ENCODE results near the gene UTP11. TPM values are rescaled to one million over a fixed set of nuclear protein-coding genes. Genes with fewer than 3 reads are reported as not detected.

Gene UTP11
- polyA plus RNA-seq, 1 donor from 2014 or later = 144 TPM

- H2AFZ ChIP-seq (ENCODE audit: low read depth, low read length) = no peak overlapping the region
- H3K4me3 ChIP-seq (ENCODE audit: low read length) = no peak overlapping the region
- H3K79me2 ChIP-seq (replicated peaks; ENCODE audit: insufficient read depth, low read length) = peaks cover 12% of the 10 kb centered on the region
- no peaks in the 10 kb centered on the region for H3K9me2 ChIP-seq (ENCODE audit: insufficient read depth, low read length)
- H3K4me2 ChIP-seq (ENCODE audit: low read length) = no peak overlapping the region
- H3K27me3 ChIP-seq (ENCODE audit: insufficient read depth, low read depth, low read length) = peaks cover 20% of the 10 kb centered on the region
- no peak overlapping the region for H3K27ac ChIP-seq (ENCODE audit: low read length)
- no peak overlapping the region for H3K9ac ChIP-seq (ENCODE audit: low read length)
- H4K20me1 ChIP-seq (ENCODE audit: insufficient read depth) = peaks cover 5% of the 10 kb centered on the region
- no peak for TF ChIP-seq TAF1 (IDR thresholded peaks at IDR 0.05; ENCODE audit: low read depth)
- no peak for TF ChIP-seq RAD21 (conservative IDR thresholded peaks at IDR 0.05)
- no peak for TF ChIP-seq REST (IDR thresholded peaks at IDR 0.05; ENCODE audit: borderline replicate concordance)
- TF ChIP-seq MXI1 (conservative IDR thresholded peaks at IDR 0.05; ENCODE audit: poor library complexity, severe bottlenecking) = no peak
- no peaks in the 10 kb centered on the region for H3F3A ChIP-seq (ENCODE audit: insufficient read depth, low read length, poor library complexity, severe bottlenecking)
- no peaks in the 10 kb centered on the region for H3K36me3 ChIP-seq (ENCODE audit: insufficient read depth, low read length)
- no peaks in the 10 kb centered on the region for H3K9me3 ChIP-seq (ENCODE audit: low read length)
Measured at GRCh38 chr1:38038861-38039260, 26.3 kb downstream of the UTP11 start.

GRCh38 chr1:38039331-38040088 is 27.0 kb downstream of the UTP11 start:
- Histone ChIP-seq H3F3A (ENCODE audit: insufficient read depth, low read length, poor library complexity, severe bottlenecking) (no peaks in the 10 kb centered on the region), H2AFZ (ENCODE audit: low read depth, low read length) (no peak overlapping the region), H3K79me2 (replicated peaks; ENCODE audit: insufficient read depth, low read length) (peaks cover 19% of the 10 kb centered on the region), H3K27me3 (ENCODE audit: insufficient read depth, low read depth, low read length) (peaks cover 26% of the 10 kb centered on the region), H3K4me2 (ENCODE audit: low read length) (no peak overlapping the region), H3K27ac (ENCODE audit: low read length) (no peak overlapping the region), H3K9me2 (ENCODE audit: insufficient read depth, low read length) (no peaks in the 10 kb centered on the region), H4K20me1 (ENCODE audit: insufficient read depth) (peaks cover 11% of the 10 kb centered on the region), H3K4me3 (ENCODE audit: low read length) (no peak overlapping the region), H3K9me3 (ENCODE audit: low read length) (no peaks in the 10 kb centered on the region), H3K36me3 (ENCODE audit: insufficient read depth, low read length) (no peaks in the 10 kb centered on the region), H3K9ac (ENCODE audit: low read length) (no peak overlapping the region)
- TF ChIP-seq TAF1 (IDR thresholded peaks at IDR 0.05; ENCODE audit: low read depth) (no peak), REST (IDR thresholded peaks at IDR 0.05; ENCODE audit: borderline replicate concordance) (no peak), CTCF (IDR thresholded peaks at IDR 0.05; ENCODE audit: poor library complexity, severe bottlenecking) (no peak), EZH2 (IDR thresholded peaks at IDR 0.05; ENCODE audit: borderline replicate concordance, insufficient read depth, low read length, poor library complexity, severe bottlenecking) (no peak)
